ENCODE measurements around the gene PKP1.

DNA sequence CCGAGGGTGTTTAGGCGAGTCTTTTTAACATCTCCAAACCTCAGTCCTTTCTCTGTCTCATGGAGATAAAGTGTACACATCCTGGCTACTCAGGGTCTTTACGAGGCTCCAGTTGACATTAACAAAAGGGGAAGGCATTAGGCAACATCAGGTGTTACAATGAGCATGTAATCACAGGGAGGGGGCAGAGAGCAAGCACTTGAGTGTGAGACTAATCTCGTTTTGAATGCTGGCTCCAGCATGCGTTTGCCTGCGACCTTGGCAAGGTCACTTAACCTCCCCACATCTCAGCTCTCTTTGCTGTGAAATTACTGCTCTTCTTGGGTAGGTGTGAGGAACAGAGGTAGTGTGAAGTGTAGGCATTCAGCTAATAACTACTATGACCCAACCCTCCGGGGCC is 91.1 kb downstream of the PKP1 start:
- no peak for TF ChIP-seq CTCF (IDR thresholded peaks at IDR 0.05)
- TF ChIP-seq EP300 (IDR thresholded peaks at IDR 0.05) = no peak
